HG03354 (cell line): Measurements from ENCODE around the gene HS6ST2.
"Not testable (repeated sequence)": the region's sequence is repeated elsewhere in the genome, so short reads cannot be mapped to it uniquely, and the experiment has no call there.

Source experiments
- ATAC-seq: cut with Tn5 transposase; IDR thresholded peaks from one replicate; pipeline ENCODE4 v1.9.1; 2021; ENCODE audit warnings: mild to moderate bottlenecking; ENCODE audit not compliant: unreplicated experiment, poor library complexity, severe bottlenecking

HS6ST2 gene

GRCh38 chrX:132958091-132958703, at the start of gene HS6ST2:
HS6ST2 (minus strand) TSS chrX:132958629.
- ATAC-seq, result no peak

GRCh38 chrX:133007458-133007857, 49.0 kb upstream of the HS6ST2 start:
- ATAC-seq, result no peak

- no peak for ATAC-seq
Measured at GRCh38 chrX:133005616-133006015, 47.2 kb upstream of the HS6ST2 start.

GRCh38 chrX:133005042-133005441, 46.6 kb upstream of the HS6ST2 start:
- ATAC-seq, result peak; percentile 47

GRCh38 chrX:132999209-132999608, 40.8 kb upstream of the HS6ST2 start:
- no peak for ATAC-seq

GRCh38 chrX:132990835-132991234, 32.4 kb upstream of the HS6ST2 start:
- no peak for ATAC-seq

- no peak for ATAC-seq
Measured at GRCh38 chrX:132986556-132986955, 28.1 kb upstream of the HS6ST2 start.

- ATAC-seq, result no peak
Measured at GRCh38 chrX:132984058-132984650, 25.7 kb upstream of the HS6ST2 start.

- ATAC-seq, result no peak
Measured at GRCh38 chrX:132983496-132983895, 25.1 kb upstream of the HS6ST2 start.

GRCh38 chrX:132980035-132980434, 21.6 kb upstream of the HS6ST2 start:
- not testable (repeated sequence) for ATAC-seq

- no peak for ATAC-seq
Measured at GRCh38 chrX:132968296-132968949, 10.0 kb upstream of the HS6ST2 start.

- ATAC-seq, result no peak
Measured at GRCh38 chrX:132967049-132967448, 8.6 kb upstream of the HS6ST2 start.

- no peak for ATAC-seq
Measured at GRCh38 chrX:132965461-132965860, 7.0 kb upstream of the HS6ST2 start.

GRCh38 chrX:132961511-132961910, 3.1 kb upstream of the HS6ST2 start:
- ATAC-seq, result no peak

- no peak for ATAC-seq
Measured at GRCh38 chrX:132957211-132958090, 978 bp downstream of the HS6ST2 start.

- no peak for ATAC-seq
Measured at GRCh38 chrX:132956421-132957210, 1.8 kb downstream of the HS6ST2 start.

GRCh38 chrX:132955690-132956089, 2.7 kb downstream of the HS6ST2 start:
- no peak for ATAC-seq

GRCh38 chrX:132954323-132954722, 4.1 kb downstream of the HS6ST2 start:
- ATAC-seq, result no peak

- no peak for ATAC-seq
Measured at GRCh38 chrX:132953354-132953753, 5.1 kb downstream of the HS6ST2 start.
